Neural cell (in vitro differentiated cells): ENCODE results near the gene GET4. TPM values are rescaled to one million over a fixed set of nuclear protein-coding genes. Genes with fewer than 3 reads are reported as not detected.

ENCODE experiments used
- H2AFZ ChIP-seq: fragments of 200-600, 300-800 bp; sonication (generic), shearing (Covaris generic); 2 replicates; pipeline ENCODE4 v1.6.0; 2014; ENCODE audit warnings: low read depth, mild to moderate bottlenecking, antibody characterized with exemption, low read length, moderate library complexity
- H3F3A ChIP-seq: fragments of 200-600 bp; shearing (Covaris generic); 2 replicates; pipeline ENCODE4 v1.6.1; 2016; ENCODE audit warnings: mild to moderate bottlenecking, moderate library complexity, mixed read lengths, antibody characterized with exemption, low read length; ENCODE audit not compliant: insufficient read depth, poor library complexity, severe bottlenecking
- H3K27ac ChIP-seq: fragments of 200-600, 300-800 bp; sonication (generic), shearing (Covaris generic); 2 replicates; pipeline ENCODE4 v1.5.1; 2014; ENCODE audit warnings: mild to moderate bottlenecking, low read length, moderate library complexity
- H3K27me3 ChIP-seq: fragments of 300-800, 200-600 bp; sonication (generic), shearing (Covaris generic); 2 replicates; pipeline ENCODE4 v1.6.0; 2014; ENCODE audit warnings: mild to moderate bottlenecking, low read depth, low read length, moderate library complexity; ENCODE audit not compliant: insufficient read depth
- H3K36me3 ChIP-seq: fragments of 300-800, 200-600 bp; sonication (generic), shearing (Covaris generic); 2 replicates; pipeline ENCODE4 v1.5.1; 2014; ENCODE audit warnings: mild to moderate bottlenecking, antibody characterized with exemption, low read length, moderate library complexity; ENCODE audit not compliant: insufficient read depth
- H3K4me2 ChIP-seq: fragments of 300-800, 200-600 bp; sonication (generic), shearing (Covaris generic); 2 replicates; pipeline ENCODE4 v1.6.0; 2014; ENCODE audit warnings: mild to moderate bottlenecking, low read length
- H3K4me3 ChIP-seq: fragments of 300-800, 200-600 bp; sonication (generic), shearing (Covaris generic); 2 replicates; pipeline ENCODE4 v1.5.1; 2014; ENCODE audit warnings: mild to moderate bottlenecking, low read length, moderate library complexity
- H3K79me2 ChIP-seq: fragments of 200-600 bp; shearing (Covaris generic); replicated peaks from 2 replicates; pipeline ENCODE4 v1.6.0; 2014; ENCODE audit warnings: mild to moderate bottlenecking, low read length, moderate library complexity; ENCODE audit not compliant: insufficient read depth
- H3K9ac ChIP-seq: fragments of 300-800, 200-600 bp; sonication (generic), shearing (Covaris generic); 2 replicates; pipeline ENCODE4 v1.6.1; 2016; ENCODE audit warnings: mild to moderate bottlenecking, low read length, mixed read lengths
- H3K9me2 ChIP-seq: fragments of 200-600 bp; shearing (Covaris generic); 2 replicates; pipeline ENCODE4 v1.6.1; 2016; ENCODE audit warnings: mild to moderate bottlenecking, low read length, mixed read lengths; ENCODE audit not compliant: insufficient read depth
- H3K9me3 ChIP-seq: fragments of 200-600, 300-800 bp; sonication (generic), shearing (Covaris generic); 2 replicates; pipeline ENCODE4 v1.6.1; 2016; ENCODE audit warnings: mild to moderate bottlenecking, mixed run types, low read length, moderate library complexity, mixed read lengths
- H4K20me1 ChIP-seq: fragments of 200-600 bp; shearing (Covaris generic); 2 replicates; pipeline ENCODE4 v1.6.1; 2016; ENCODE audit warnings: mild to moderate bottlenecking, mixed run types; ENCODE audit not compliant: insufficient read depth
- EP300 ChIP-seq: fragments of 450-650 bp; conservative IDR thresholded peaks from 2 replicates; pipeline ENCODE4 v1.6.1; 2014; ENCODE audit warnings: antibody characterized with exemption, mild to moderate bottlenecking, moderate library complexity; ENCODE audit not compliant: poor library complexity, severe bottlenecking
- EZH2 ChIP-seq: fragments of 200-600, 300-800 bp; shearing (Covaris generic), sonication (generic); IDR thresholded peaks from 2 replicates; pipeline ENCODE4 v1.6.1; 2014; ENCODE audit warnings: antibody characterized with exemption, low read length, borderline replicate concordance, mild to moderate bottlenecking; ENCODE audit not compliant: insufficient read depth, poor library complexity, severe bottlenecking
- MXI1 ChIP-seq: fragments of 450-650 bp; conservative IDR thresholded peaks from 2 replicates; pipeline ENCODE4 v1.6.1; 2014; ENCODE audit warnings: antibody characterized with exemption, mild to moderate bottlenecking; ENCODE audit not compliant: poor library complexity, severe bottlenecking
- POLR2AphosphoS5 ChIP-seq: IDR thresholded peaks from 2 replicates; pipeline ENCODE4 v1.6.1; 2012
- RAD21 ChIP-seq: fragments of 450-650 bp; conservative IDR thresholded peaks from 2 replicates; pipeline ENCODE4 v1.6.1; 2014; ENCODE audit warnings: antibody characterized with exemption, mild to moderate bottlenecking, moderate library complexity
- SMC3 ChIP-seq: fragments of 450-650 bp; conservative IDR thresholded peaks from 2 replicates; pipeline ENCODE4 v1.6.1; 2014; ENCODE audit warnings: antibody characterized with exemption, mild to moderate bottlenecking, moderate library complexity; ENCODE audit not compliant: poor library complexity
- TAF1 ChIP-seq: IDR thresholded peaks from 2 replicates; pipeline ENCODE4 v1.6.1; 2012; ENCODE audit warnings: low read depth
- polyA plus RNA-seq: library from polyadenylated mRNA; depleted of rRNA; stranded (reverse); fragments of >200 nt; gene quantifications from 2 replicates; pipeline ENCODE4 v1.2.3, GENCODE V29; 2014
- TF ChIP-seq, protein P1 (sequence below): IDR thresholded peaks from 2 replicates; pipeline ENCODE4 v1.6.1; 2012; ENCODE audit warnings: borderline replicate concordance
- TF ChIP-seq, protein P2 (sequence below): fragments of 450-650 bp; IDR thresholded peaks from 2 replicates; pipeline ENCODE4 v1.5.1; 2014; ENCODE audit warnings: antibody characterized with exemption, mild to moderate bottlenecking, moderate library complexity; ENCODE audit not compliant: poor library complexity, severe bottlenecking

Gene GET4
- polyA plus RNA-seq, 1 donor from 2014 or later, result 63.8 TPM

DNA sequence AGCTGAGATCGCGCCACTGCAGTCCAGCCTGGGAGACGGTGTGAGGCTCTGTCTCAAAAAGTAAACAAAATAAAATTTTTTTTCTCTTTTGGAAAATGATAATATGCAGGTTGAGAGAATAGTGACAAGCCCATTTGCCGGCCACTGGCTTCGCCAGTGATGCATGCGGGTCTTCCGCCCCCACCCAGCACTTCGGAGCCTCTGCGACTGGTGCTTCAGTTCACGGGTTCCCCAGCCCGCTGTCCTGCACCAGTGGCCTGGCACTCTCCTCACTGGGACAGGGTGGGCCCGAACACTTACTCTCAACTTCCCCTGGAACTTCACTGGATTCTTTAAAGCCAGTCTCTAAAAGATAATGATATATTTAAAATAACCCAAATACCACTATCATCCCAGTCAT is 41.3 kb upstream of the GET4 start:
- Histone ChIP-seq H4K20me1 (no peaks in the 10 kb centered on the region), H3K9me2 (no peaks in the 10 kb centered on the region), H3K4me2 (no peak overlapping the region), H3K27me3 (no peaks in the 10 kb centered on the region), H3K36me3 (no peaks in the 10 kb centered on the region), H2AFZ (no peak overlapping the region), H3K9ac (no peak overlapping the region), H3K27ac (no peak overlapping the region), H3K9me3 (no peaks in the 10 kb centered on the region), H3F3A (no peaks in the 10 kb centered on the region), H3K79me2 (peaks cover 38% of the 10 kb centered on the region), H3K4me3 (no peak overlapping the region)
- TF ChIP-seq SMC3, result no peak

DNA sequence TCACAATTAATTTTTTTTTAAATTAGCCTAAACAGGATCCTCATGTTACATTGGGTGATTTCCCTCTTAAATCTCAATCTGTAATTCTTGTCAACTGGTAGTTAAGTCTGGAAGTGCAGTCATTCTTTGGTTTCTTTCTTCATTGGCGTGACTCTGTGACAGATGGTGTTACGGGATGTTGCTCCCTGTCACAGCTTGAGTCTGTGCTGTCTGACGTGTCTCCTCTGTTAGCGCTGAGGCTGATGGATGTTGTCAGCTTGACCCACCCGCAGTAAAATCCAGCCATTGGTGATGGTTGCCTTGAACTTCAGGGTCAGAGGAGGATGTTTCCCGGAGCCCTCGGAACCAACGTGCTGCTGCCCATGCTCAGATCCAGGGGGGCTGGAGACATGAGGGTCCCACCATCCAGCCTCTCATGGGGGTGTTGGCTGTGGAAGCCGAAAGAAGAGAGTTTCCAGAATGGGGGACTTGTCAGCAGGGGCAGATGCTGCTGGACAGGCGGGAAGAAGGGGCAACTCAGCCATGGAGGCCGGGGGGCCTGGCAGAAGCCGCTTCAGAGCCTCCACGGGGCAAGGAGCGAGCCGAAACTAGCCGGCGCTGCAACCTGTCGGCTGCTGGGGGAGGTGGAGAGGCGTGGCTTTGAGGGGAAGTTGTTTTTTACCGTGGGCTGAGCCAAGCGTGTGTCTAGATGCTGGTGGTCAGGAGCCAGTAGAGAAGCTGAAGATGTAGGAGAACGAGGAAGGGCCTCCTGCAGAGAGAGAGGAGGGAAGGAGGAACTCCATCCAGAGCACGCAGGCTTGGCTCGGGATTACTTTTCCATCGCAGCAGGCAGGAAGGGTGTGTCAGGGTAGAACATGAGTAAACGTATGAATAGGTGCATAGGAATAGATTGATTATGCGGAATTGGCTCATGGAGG is 40.6 kb upstream of the GET4 start:
- H3K36me3 ChIP-seq, result no peaks in the 10 kb centered on the region
- H3K9me3 ChIP-seq, result no peaks in the 10 kb centered on the region
- no peaks in the 10 kb centered on the region for H3K9me2 ChIP-seq
- H3K4me3 ChIP-seq, result no peak overlapping the region
- peaks cover 30% of the 10 kb centered on the region for H3K79me2 ChIP-seq
- TF ChIP-seq EZH2 (no peak), POLR2AphosphoS5 (no peak), TAF1 (no peak), MXI1 (no peak), RAD21 (no peak), SMC3 (no peak), EP300 (no peak)
- TF ChIP-seq, protein P1, sequence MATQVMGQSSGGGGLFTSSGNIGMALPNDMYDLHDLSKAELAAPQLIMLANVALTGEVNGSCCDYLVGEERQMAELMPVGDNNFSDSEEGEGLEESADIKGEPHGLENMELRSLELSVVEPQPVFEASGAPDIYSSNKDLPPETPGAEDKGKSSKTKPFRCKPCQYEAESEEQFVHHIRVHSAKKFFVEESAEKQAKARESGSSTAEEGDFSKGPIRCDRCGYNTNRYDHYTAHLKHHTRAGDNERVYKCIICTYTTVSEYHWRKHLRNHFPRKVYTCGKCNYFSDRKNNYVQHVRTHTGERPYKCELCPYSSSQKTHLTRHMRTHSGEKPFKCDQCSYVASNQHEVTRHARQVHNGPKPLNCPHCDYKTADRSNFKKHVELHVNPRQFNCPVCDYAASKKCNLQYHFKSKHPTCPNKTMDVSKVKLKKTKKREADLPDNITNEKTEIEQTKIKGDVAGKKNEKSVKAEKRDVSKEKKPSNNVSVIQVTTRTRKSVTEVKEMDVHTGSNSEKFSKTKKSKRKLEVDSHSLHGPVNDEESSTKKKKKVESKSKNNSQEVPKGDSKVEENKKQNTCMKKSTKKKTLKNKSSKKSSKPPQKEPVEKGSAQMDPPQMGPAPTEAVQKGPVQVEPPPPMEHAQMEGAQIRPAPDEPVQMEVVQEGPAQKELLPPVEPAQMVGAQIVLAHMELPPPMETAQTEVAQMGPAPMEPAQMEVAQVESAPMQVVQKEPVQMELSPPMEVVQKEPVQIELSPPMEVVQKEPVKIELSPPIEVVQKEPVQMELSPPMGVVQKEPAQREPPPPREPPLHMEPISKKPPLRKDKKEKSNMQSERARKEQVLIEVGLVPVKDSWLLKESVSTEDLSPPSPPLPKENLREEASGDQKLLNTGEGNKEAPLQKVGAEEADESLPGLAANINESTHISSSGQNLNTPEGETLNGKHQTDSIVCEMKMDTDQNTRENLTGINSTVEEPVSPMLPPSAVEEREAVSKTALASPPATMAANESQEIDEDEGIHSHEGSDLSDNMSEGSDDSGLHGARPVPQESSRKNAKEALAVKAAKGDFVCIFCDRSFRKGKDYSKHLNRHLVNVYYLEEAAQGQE, result no peak
- TF ChIP-seq, protein P2, sequence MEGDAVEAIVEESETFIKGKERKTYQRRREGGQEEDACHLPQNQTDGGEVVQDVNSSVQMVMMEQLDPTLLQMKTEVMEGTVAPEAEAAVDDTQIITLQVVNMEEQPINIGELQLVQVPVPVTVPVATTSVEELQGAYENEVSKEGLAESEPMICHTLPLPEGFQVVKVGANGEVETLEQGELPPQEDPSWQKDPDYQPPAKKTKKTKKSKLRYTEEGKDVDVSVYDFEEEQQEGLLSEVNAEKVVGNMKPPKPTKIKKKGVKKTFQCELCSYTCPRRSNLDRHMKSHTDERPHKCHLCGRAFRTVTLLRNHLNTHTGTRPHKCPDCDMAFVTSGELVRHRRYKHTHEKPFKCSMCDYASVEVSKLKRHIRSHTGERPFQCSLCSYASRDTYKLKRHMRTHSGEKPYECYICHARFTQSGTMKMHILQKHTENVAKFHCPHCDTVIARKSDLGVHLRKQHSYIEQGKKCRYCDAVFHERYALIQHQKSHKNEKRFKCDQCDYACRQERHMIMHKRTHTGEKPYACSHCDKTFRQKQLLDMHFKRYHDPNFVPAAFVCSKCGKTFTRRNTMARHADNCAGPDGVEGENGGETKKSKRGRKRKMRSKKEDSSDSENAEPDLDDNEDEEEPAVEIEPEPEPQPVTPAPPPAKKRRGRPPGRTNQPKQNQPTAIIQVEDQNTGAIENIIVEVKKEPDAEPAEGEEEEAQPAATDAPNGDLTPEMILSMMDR, result no peak
- H3F3A ChIP-seq, result no peaks in the 10 kb centered on the region
- no peaks in the 10 kb centered on the region for H4K20me1 ChIP-seq
- no peak overlapping the region for H2AFZ ChIP-seq
- no peak overlapping the region for H3K27ac ChIP-seq
- no peaks in the 10 kb centered on the region for H3K27me3 ChIP-seq
- no peak overlapping the region for H3K9ac ChIP-seq
- H3K4me2 ChIP-seq, result no peak overlapping the region
